C4-2B (cell line): Measurements from ENCODE around the gene MVK.

Experiments
- CTCF ChIP-seq: fragments of 450-650 bp; conservative IDR thresholded peaks from 2 replicates; pipeline ENCODE4 v1.5.1; 2017; ENCODE audit warnings: mild to moderate bottlenecking
- ZFX ChIP-seq: fragments of 450-650 bp; IDR thresholded peaks from 2 replicates; pipeline ENCODE4 v1.6.1; 2017

GRCh38 chr12:109553906-109554500, 19.6 kb upstream of the MVK start:
- TF ChIP-seq CTCF: no peak
- TF ChIP-seq ZFX: no peak
